KG1 (cell line): Measurements from ENCODE around the gene ZNF692.
"Not testable (repeated sequence)": the region's sequence is repeated elsewhere in the genome, so short reads cannot be mapped to it uniquely, and the experiment has no call there.

Source experiments
- DNase-seq: peaks from one replicate; lab custom pipeline; 2025; lab: John Stamatoyannopoulos, UW

ZNF692 gene

GRCh38 chr1:248849152-248849551 lies 9.7 kb downstream of the ZNF692 start:
- no peak for DNase-seq

GRCh38 chr1:248848602-248849001 lies 10.3 kb downstream of the ZNF692 start:
- DNase-seq: no peak

- DNase-seq: no peak
Measured at GRCh38 chr1:248847956-248848561, 10.8 kb downstream of the ZNF692 start.

- no peak for DNase-seq
Measured at GRCh38 chr1:248847181-248847955, 11.5 kb downstream of the ZNF692 start.

GRCh38 chr1:248844526-248844925 lies 14.4 kb downstream of the ZNF692 start:
- no peak for DNase-seq

GRCh38 chr1:248843687-248844086 lies 15.2 kb downstream of the ZNF692 start:
- no peak for DNase-seq

GRCh38 chr1:248842781-248843331 lies 16.0 kb downstream of the ZNF692 start:
- DNase-seq: no peak

GRCh38 chr1:248841702-248842395 lies 17.0 kb downstream of the ZNF692 start:
- DNase-seq: no peak

GRCh38 chr1:248840946-248841345 lies 17.9 kb downstream of the ZNF692 start:
- DNase-seq: no peak

- no peak for DNase-seq
Measured at GRCh38 chr1:248839168-248839555, 19.7 kb downstream of the ZNF692 start.

- peak; percentile 78 for DNase-seq
Measured at GRCh38 chr1:248838357-248839167, 20.3 kb downstream of the ZNF692 start.

GRCh38 chr1:248837781-248838356 lies 21.0 kb downstream of the ZNF692 start, which contains the start of gene ZNF672:
Gene ZNF672, plus strand, starts transcription at chr1:248838224. Its CDS starts 9,051 bp downstream, at chr1:248847275.
- DNase-seq: peak; percentile 83

- no peak for DNase-seq
Measured at GRCh38 chr1:248837045-248837780, 21.7 kb downstream of the ZNF692 start.

- DNase-seq: peak; percentile 34
Measured at GRCh38 chr1:248834343-248834940, 24.4 kb downstream of the ZNF692 start.

- no peak for DNase-seq
Measured at GRCh38 chr1:248831842-248832241, 27.0 kb downstream of the ZNF692 start.

- DNase-seq: not testable (repeated sequence)
Measured at GRCh38 chr1:248830718-248831017, 28.2 kb downstream of the ZNF692 start.

- DNase-seq: no peak
Measured at GRCh38 chr1:248828845-248829244, 30.0 kb downstream of the ZNF692 start.

GRCh38 chr1:248825909-248826760 lies 32.8 kb downstream of the ZNF692 start, which contains the start of gene SH3BP5L:
Gene SH3BP5L, minus strand, starts transcription at chr1:248825915. Its CDS starts 980 bp downstream, at chr1:248824935.
- peak; percentile 96 for DNase-seq

GRCh38 chr1:248825573-248825908 lies 33.3 kb downstream of the ZNF692 start:
- DNase-seq: no peak
